HG03025 (cell line): ENCODE data around the gene NQO2.

Source experiments
- ATAC-seq: cut with Tn5 transposase; IDR thresholded peaks from one replicate; pipeline ENCODE4 v1.9.1; 2021; ENCODE audit warnings: mild to moderate bottlenecking, moderate library complexity; ENCODE audit not compliant: unreplicated experiment, low FRiP score

NQO2 gene, protein sequence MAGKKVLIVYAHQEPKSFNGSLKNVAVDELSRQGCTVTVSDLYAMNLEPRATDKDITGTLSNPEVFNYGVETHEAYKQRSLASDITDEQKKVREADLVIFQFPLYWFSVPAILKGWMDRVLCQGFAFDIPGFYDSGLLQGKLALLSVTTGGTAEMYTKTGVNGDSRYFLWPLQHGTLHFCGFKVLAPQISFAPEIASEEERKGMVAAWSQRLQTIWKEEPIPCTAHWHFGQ

GRCh38 chr6:2999618-3000557 lies at the start of gene NQO2:
Gene NQO2, plus strand, starts transcription at chr6:2999894. Its CDS starts 6,659 bp downstream, at chr6:3006553.
- ATAC-seq, result peak; percentile 70

DNA sequence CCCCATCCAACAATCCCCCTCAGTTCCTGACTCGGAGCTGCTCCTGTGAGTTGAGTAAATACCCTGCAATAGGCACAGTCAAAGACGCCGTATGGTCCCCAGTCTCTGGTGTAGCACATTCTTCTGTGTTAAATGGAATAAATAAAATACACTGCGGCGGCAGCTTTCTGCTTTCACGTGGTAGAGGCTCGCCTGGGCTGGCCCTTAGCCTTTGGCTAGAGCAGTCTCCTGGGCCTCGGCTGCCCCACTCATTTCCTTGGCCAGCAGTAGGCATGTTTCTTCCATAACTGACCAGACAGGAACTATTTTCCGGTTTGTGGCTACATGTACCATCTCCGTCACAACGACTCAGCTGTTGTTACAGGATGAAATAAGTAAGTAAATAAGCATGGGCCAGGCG lies 49.0 kb upstream of the NQO2 start:
- ATAC-seq, result no peak

DNA sequence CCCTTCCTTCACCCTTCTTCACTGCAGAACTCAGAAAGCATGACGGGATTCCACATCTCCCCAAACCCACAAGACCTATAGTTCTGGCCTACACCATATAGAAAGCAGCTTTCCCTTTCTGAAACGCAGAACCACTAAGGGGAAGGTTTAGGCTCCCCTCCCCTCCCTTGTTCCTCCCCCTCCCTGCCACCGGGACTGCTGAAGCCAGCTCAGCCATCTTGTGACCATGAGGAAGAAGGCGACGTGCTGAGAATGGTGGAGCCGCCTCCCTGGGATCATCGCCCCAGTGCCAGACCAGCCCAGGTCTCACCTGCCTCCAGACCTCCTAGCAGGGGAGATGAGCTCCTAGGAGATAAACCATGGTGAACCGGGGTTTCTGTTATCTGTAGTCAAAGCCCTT lies 48.0 kb upstream of the NQO2 start:
- ATAC-seq, result no peak

DNA sequence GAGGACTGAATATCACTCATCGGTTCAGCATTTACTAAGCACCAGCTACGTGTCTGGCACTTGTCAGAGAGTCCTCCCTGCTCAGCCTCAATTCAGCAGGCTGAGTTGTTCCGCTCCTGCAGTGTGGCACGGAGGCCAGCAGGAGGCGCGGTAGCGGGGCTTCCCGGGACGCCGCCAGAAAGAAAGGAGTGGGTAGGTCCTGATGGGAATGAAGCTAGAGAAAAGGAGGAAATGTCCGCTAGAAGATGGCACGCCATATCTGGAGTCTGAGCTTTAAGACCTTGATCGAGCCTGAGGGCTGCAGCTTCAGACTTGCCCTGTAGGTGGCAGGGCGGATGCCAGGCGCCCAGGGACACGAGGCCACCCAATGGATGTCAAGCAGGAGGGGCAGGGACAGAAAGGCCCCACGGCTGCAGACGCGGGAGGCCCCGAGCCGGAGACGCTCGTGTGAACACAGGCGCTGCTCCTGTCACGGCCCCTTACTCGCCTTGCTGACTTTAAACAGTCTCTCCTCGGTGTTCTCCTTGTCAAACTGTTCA lies 47.1 kb upstream of the NQO2 start:
- ATAC-seq, result peak; percentile 53

- no peak for ATAC-seq
Measured at GRCh38 chr6:2953098-2953497, 46.6 kb upstream of the NQO2 start.

DNA sequence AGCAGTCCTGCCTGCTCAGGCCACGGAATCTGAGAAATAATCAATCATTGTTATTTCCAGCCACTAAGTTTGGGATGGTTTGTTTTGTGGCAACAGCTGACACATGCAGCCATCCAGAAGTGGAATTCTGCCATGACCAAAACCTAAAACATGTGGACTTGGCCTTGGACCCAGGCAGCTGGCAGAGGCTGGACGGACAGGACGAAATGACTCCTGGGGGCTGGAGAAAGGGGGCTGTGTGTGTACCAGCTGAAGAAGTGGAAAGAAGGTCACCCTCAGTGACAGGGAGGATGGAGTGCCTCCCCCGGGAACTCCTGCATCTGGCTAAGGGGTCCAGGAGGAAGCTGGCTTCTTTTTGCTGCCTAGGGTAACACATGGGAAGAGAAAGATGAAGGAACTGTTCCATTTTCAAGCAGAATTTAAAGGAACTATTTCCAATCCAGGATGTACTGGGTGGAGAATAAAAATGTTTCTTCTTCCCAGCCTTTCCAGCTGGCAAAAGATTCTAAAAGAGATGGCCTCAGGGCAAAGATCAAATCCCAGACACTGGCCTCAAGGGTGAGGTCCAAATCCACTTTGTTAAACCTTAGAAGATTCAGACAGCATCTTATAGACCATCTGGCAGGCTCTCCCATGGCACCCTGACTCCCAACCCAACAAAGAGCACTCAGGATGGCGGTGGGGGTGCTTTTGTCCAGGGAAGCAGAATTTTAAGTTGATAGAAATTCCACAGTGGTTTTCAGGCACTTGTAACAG lies 42.6 kb upstream of the NQO2 start:
- no peak for ATAC-seq

- ATAC-seq, result no peak
Measured at GRCh38 chr6:2957696-2958330, 41.9 kb upstream of the NQO2 start.

GRCh38 chr6:2958331-2958711 lies 41.4 kb upstream of the NQO2 start:
- no peak for ATAC-seq

- no peak for ATAC-seq
Measured at GRCh38 chr6:2958776-2959175, 40.9 kb upstream of the NQO2 start.

- no peak for ATAC-seq
Measured at GRCh38 chr6:2959909-2960719, 39.6 kb upstream of the NQO2 start.

DNA sequence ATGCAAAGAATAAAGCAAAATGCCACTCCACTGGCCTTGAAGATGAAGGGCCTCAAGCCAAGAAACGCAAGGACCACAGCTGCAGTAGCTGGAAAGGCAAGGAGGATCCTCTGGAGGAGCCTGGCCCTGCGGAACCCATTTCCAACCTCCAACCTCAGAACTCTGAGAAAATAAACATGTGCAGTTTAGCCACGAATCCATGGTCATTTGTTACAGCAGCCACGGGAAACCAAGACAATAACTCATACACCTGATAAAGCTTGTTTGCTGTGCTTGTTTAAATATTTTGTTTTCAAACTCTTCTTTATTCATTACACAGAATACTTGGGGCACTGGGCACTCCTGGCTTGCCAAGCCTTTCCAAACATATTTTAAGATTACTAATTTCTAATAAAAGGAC lies 38.8 kb upstream of the NQO2 start:
- no peak for ATAC-seq

DNA sequence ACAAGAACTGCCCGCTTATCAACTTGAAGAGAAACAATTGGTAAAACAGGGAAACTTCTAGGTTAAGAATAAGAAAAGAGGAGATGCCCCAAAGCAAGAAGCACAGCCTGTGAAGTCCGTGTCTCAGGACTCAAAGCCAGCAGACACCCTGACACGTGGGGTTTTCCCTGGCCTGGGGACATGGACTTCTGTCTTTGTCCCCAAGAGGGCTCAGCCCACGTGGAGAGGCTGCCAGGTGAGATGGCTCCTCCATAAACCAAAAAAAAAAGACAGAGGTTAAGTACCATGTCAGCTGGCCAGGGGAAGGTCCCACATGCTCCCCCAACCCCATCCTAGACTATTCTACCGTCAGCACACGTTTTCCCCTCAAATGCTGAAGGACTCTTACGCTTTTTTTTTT lies 38.2 kb upstream of the NQO2 start:
- ATAC-seq, result no peak

DNA sequence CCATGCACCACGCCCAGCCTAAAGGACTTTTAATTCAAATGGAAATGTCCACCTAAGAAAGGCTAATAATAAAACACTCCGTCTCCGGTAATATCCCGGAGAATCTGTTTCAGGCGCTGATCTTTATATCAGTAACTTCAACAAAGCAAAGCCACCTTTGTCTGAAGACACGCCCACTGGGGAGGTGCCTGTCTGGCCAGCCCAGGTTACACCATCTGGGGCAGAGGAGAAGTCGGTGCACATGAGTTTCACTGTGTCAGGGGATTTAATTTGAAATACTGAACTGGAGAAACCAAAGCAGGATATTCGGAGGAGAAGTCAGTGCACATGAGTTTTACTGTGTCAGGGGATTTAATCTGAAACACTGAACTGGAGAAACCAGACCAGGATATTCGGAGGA lies 37.7 kb upstream of the NQO2 start:
- no peak for ATAC-seq

- ATAC-seq, result no peak
Measured at GRCh38 chr6:2962636-2963035, 37.1 kb upstream of the NQO2 start.

GRCh38 chr6:2963756-2964155 lies 35.9 kb upstream of the NQO2 start:
- no peak for ATAC-seq

DNA sequence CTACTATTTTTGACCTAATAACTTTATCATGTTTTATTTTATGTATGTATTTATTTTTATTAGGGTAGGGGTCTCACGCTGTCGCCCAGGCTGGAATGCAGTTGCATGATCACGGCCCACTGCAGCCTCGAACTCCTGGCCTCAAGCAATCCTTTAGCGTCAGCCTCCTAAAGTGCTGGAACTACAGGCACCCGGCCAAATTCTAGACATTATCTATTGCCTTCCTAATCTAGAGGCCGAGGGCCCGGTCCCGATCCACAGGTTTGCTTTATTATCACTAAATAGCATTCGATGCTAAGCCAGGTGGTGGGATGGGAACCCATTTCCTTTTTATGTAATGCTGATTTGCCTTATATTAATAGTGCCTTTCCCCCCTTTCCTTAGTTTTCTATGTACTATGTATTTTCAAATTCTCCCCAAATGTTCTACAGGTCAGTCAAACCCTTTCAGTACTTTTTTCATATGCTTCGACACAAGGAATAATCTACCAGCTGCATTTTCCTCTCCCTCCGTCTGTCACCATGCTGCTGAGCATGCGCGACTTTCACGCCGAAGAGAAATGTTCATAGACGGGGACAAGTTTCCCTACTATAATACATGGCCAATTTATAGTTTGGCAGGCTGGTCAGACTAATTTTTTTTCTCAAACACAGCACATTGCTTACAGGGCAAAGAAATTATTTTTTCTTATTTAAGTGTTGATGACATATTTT lies 34.7 kb upstream of the NQO2 start:
- ATAC-seq, result no peak

DNA sequence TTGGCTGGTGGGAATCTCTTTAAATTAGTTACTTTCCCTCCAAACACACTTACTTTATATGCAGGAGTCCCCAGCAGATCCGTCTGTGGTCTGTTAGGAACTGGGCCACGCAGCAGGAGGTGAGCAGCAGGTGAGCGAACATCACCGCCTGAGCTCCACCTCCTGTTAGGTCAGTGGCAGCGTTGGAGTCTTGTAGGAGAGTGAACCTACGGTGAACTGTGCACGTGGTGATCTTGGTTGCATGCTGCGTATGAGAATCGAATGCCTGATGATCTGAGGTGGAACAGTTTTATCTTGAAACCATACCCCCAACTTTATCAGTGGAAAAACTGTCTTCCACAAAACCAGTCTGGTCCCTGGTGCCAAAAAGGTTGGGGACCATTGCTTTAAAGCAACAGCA lies 33.3 kb upstream of the NQO2 start:
- no peak for ATAC-seq

DNA sequence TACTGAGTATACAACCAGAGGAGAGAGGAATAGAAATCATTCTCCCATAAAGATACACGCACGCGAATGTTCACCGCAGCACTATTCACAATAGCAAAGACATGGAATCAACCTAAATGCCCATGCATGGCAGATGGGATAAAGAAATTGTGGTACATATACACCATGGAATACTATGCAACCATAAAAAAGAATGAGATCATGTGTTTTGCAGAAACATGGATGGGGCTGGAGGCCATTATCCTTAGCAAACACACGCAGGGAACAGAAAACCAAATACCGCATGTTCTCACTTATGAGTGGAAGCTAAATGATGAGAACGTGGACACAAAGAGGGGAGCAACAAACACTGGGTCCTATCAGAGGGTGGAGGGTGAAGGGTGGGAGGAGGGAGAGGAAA lies 31.8 kb upstream of the NQO2 start:
- no peak for ATAC-seq

DNA sequence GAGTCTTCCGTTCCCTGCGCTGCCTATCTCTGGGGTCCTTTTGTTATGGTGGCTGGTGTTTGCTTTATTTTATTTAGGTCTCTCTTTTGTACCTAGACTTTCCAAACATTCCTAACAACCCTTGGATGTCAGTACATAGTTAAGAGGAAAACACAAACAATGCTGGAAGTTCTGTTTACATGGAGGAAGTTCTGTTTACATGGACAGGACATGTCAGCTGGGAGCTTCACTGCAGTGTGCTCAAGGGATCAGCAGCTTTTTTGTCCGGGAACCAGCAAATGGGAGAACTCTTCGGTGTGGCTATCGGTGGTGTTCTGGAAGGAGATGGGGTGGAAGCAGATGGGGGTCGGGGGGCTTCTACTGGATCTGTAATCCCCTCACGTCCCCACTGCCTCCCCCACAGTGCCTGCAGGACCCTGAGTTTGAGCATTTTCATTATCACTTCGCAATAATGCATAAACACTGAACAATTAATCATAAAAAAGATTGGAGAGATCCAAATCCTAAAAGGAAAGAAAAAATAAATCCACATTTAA lies 31.0 kb upstream of the NQO2 start:
- no peak for ATAC-seq
